IMR-90 (cell line): Measurements from ENCODE around the gene CDK17. TPM values are rescaled to one million over a fixed set of nuclear protein-coding genes. Genes with fewer than 3 reads are reported as not detected.

Source experiments
- ATAC-seq: fragments of 200-7000 bp; cut with Tn5 transposase; 2 replicates; pipeline ENCODE4 v1.9.1; 2020; ENCODE audit warnings: low read depth, mild to moderate bottlenecking, moderate library complexity
- BruUV-seq: library from RNA; stranded (reverse); fragments of 400-500 nt; replicated peaks from 2 replicates; lab custom pipeline; 2021; lab: Mats Ljungman, UMichigan
- CTCF ChIA-PET: fragments of 300-600 bp; formaldehyde crosslinking; extraction: SDS; loops from one replicate; lab custom pipeline; 2021; ENCODE audit warnings: antibody characterized with exemption; lab: Yijun Ruan, JAX
- POLR2A ChIA-PET: fragments of 300-600 bp; sonication (Branson Sonifier 250); formaldehyde crosslinking; loops from one replicate; lab custom pipeline; 2022; ENCODE audit warnings: antibody characterized with exemption; ENCODE audit not compliant: unreplicated experiment; lab: Charles Lee
- DNase-seq: peaks from one replicate; pipeline ENCODE4 v3.0.0; 2013
- H2AFZ ChIP-seq: replicated peaks from 2 replicates; pipeline ENCODE3; 2013; ENCODE audit warnings: low read length, mild to moderate bottlenecking; ENCODE audit not compliant: poor library complexity
- H2AK5ac ChIP-seq: 2 replicates; pipeline ENCODE4 v1.6.1; 2013; ENCODE audit warnings: low read depth, low read length, inconsistent platforms
- H2AK9ac ChIP-seq: replicated peaks from 2 replicates; pipeline ENCODE3; 2013; ENCODE audit warnings: mild to moderate bottlenecking, low read depth, low read length, moderate library complexity; ENCODE audit not compliant: poor library complexity
- H2BK120ac ChIP-seq: 2 replicates; pipeline ENCODE4 v1.6.1; 2013; ENCODE audit warnings: low read depth, low read length, inconsistent platforms
- H2BK15ac ChIP-seq: 3 replicates; pipeline ENCODE4 v1.6.1; 2013; ENCODE audit warnings: low read depth, low read length, inconsistent platforms
- H2BK20ac ChIP-seq: 2 replicates; pipeline ENCODE4 v1.6.1; 2013; ENCODE audit warnings: low read depth, mild to moderate bottlenecking, inconsistent platforms, low read length, moderate library complexity
- H2BK5ac ChIP-seq: 2 replicates; pipeline ENCODE4 v1.6.1; 2013; ENCODE audit warnings: mild to moderate bottlenecking, low read depth, low read length, inconsistent platforms; ENCODE audit not compliant: poor library complexity, severe bottlenecking
- H3K14ac ChIP-seq: replicated peaks from 2 replicates; pipeline ENCODE4 v1.6.1; 2013; ENCODE audit warnings: low read depth, low read length, inconsistent platforms
- H3K18ac ChIP-seq: 2 replicates; pipeline ENCODE4 v1.6.1; 2013; ENCODE audit warnings: low read depth, low read length, control low read depth
- H3K23ac ChIP-seq: 2 replicates; pipeline ENCODE4 v1.6.1; 2013; ENCODE audit warnings: low read depth, low read length, inconsistent platforms
- H3K27ac ChIP-seq: 2 replicates; pipeline ENCODE4 v1.5.1; 2013; ENCODE audit warnings: mild to moderate bottlenecking, control low read depth, low read length; ENCODE audit not compliant: insufficient read depth
- H3K27me3 ChIP-seq: 2 replicates; pipeline ENCODE4 v1.6.1; 2013; ENCODE audit warnings: low read length; ENCODE audit not compliant: control insufficient read depth, insufficient read depth
- H3K36me3 ChIP-seq: 2 replicates; pipeline ENCODE4 v1.6.1; 2013; ENCODE audit warnings: low read length, mixed read lengths; ENCODE audit not compliant: control insufficient read depth, insufficient read depth
- H3K4ac ChIP-seq: 2 replicates; pipeline ENCODE4 v1.6.1; 2013; ENCODE audit warnings: low read depth, low read length, inconsistent platforms
- H3K4me1 ChIP-seq: 2 replicates; pipeline ENCODE4 v1.6.1; 2013; ENCODE audit warnings: low read length, mixed read lengths; ENCODE audit not compliant: control insufficient read depth, insufficient read depth
- H3K4me2 ChIP-seq: 2 replicates; pipeline ENCODE4 v1.6.1; 2013; ENCODE audit warnings: low read depth, mild to moderate bottlenecking, control low read depth, low read length, moderate library complexity
- H3K4me3 ChIP-seq: 2 replicates; pipeline ENCODE4 v1.5.1; 2013; ENCODE audit warnings: low read depth, mild to moderate bottlenecking, control low read depth, low read length, moderate library complexity; ENCODE audit not compliant: insufficient read depth
- H3K56ac ChIP-seq: 2 replicates; pipeline ENCODE4 v1.6.1; 2013; ENCODE audit warnings: low read length, inconsistent platforms; ENCODE audit not compliant: insufficient read depth; ENCODE audit errors: extremely low read depth
- H3K79me1 ChIP-seq, 2 experiments: 2 replicates each; pipeline ENCODE4 v1.6.1; 2013; ENCODE audit warnings: low read length in 2 of 2, inconsistent platforms in 1 of 2, low read depth in 1 of 2
- H3K9ac ChIP-seq: 2 replicates; pipeline ENCODE4 v1.6.1; 2013; ENCODE audit warnings: low read depth, low read length, control low read depth
- H3K9me1 ChIP-seq: 2 replicates; pipeline ENCODE4 v1.6.1; 2013; ENCODE audit warnings: low read length, inconsistent platforms; ENCODE audit not compliant: insufficient read depth
- H3K9me3 ChIP-seq: 2 replicates; pipeline ENCODE4 v1.6.1; 2013; ENCODE audit warnings: low read length; ENCODE audit not compliant: control insufficient read depth, insufficient read depth
- H4K20me1 ChIP-seq: 2 replicates; pipeline ENCODE4 v1.6.1; 2013; ENCODE audit warnings: low read length, inconsistent platforms; ENCODE audit not compliant: insufficient read depth
- H4K5ac ChIP-seq: 2 replicates; pipeline ENCODE4 v1.6.1; 2013; ENCODE audit warnings: mild to moderate bottlenecking, low read depth, low read length, control low read depth
- H4K8ac ChIP-seq, 2 experiments: 2 replicates each; pipeline ENCODE4 v1.6.1; 2013; ENCODE audit warnings: low read depth in 2 of 2, low read length in 2 of 2, control low read depth in 1 of 2, inconsistent platforms in 1 of 2
- H4K91ac ChIP-seq: 2 replicates; pipeline ENCODE4 v1.6.1; 2013; ENCODE audit warnings: low read depth, low read length, inconsistent platforms; ENCODE audit not compliant: insufficient read depth
- BHLHE40 ChIP-seq: fragments of 150-350 bp; IDR thresholded peaks from 2 replicates; pipeline ENCODE4 v1.6.1; 2016; ENCODE audit warnings: mild to moderate bottlenecking, low read depth, low read length
- CEBPB ChIP-seq: IDR thresholded peaks from 2 replicates; pipeline ENCODE4 v1.6.1; 2012; ENCODE audit warnings: low read depth, low read length, improper control_type of control experiment
- CHD1 ChIP-seq: IDR thresholded peaks from 2 replicates; pipeline ENCODE4 v1.6.1; 2012; ENCODE audit warnings: low read depth, low read length, improper control_type of control experiment
- CTCF ChIP-seq: conservative IDR thresholded peaks from 2 replicates; pipeline ENCODE4 v1.5.1; 2012; ENCODE audit warnings: mild to moderate bottlenecking, low read depth, low read length, improper control_type of control experiment
- FOS ChIP-seq: fragments of 150-350 bp; IDR thresholded peaks from 2 replicates; pipeline ENCODE4 v1.6.1; 2016; ENCODE audit warnings: low read depth, low read length
- MAZ ChIP-seq: IDR thresholded peaks from 2 replicates; pipeline ENCODE4 v1.6.1; 2012; ENCODE audit warnings: low read depth, mild to moderate bottlenecking, low read length, improper control_type of control experiment, moderate library complexity, borderline replicate concordance
- MXI1 ChIP-seq: IDR thresholded peaks from 2 replicates; pipeline ENCODE4 v1.6.1; 2012; ENCODE audit warnings: low read depth, mild to moderate bottlenecking, low read length, moderate library complexity, borderline replicate concordance
- NFE2L2 ChIP-seq: fragments of 150-350 bp; IDR thresholded peaks from 2 replicates; pipeline ENCODE4 v1.6.1; 2016; ENCODE audit warnings: low read depth, mild to moderate bottlenecking, low read length
- POLR2A ChIP-seq: IDR thresholded peaks from 2 replicates; pipeline ENCODE4 v1.6.1; 2012; ENCODE audit warnings: mild to moderate bottlenecking, low read depth, low read length
- RAD21 ChIP-seq: IDR thresholded peaks from 2 replicates; pipeline ENCODE4 v1.6.1; 2012; ENCODE audit warnings: low read length, improper control_type of control experiment
- RCOR1 ChIP-seq: IDR thresholded peaks from 2 replicates; pipeline ENCODE4 v1.6.1; 2012; ENCODE audit warnings: mild to moderate bottlenecking, low read length, improper control_type of control experiment; ENCODE audit not compliant: insufficient replicate concordance
- USF2 ChIP-seq: fragments of 150-350 bp; IDR thresholded peaks from 2 replicates; pipeline ENCODE4 v1.6.1; 2017; ENCODE audit warnings: mild to moderate bottlenecking, antibody characterized with exemption, low read length, low read depth
- WGBS, 2 experiments: methylation state at CpG; one replicate each; pipeline versions ENCODE4 v1.1.5 to v1.1.7; 2013; ENCODE audit warnings: missing lambda C conversion rate in 2 of 2; ENCODE audit not compliant: insufficient read length in 1 of 2; ENCODE audit errors: extremely low coverage in 2 of 2; 5-methylcytosine and 5-hydroxymethylcytosine counted together
- dilution Hi-C: fragments of 300-500 bp; cut with HindIII; formaldehyde crosslinking; loops from one replicate; pipeline ENCODE4 v1.14.3; 2018; ENCODE audit warnings: low sequenced_read_pairs; ENCODE audit not compliant: unreplicated experiment
- in situ Hi-C: fragments of 300-500 bp; cut with MboI; formaldehyde crosslinking; loops from 3 replicates; pipeline ENCODE4 v1.14.3; 2019; ENCODE audit warnings: low sequenced_read_pairs, inconsistent platforms, mixed read lengths
- intact Hi-C: fragments of 100-400 bp; cut with micrococcal nuclease; formaldehyde crosslinking; loops from 2 replicates; pipeline ENCODE4 v1.10.0; 2022
- polyA plus RNA-seq, 3 experiments: library from polyadenylated mRNA; depleted of rRNA; stranded (reverse); fragments of >200 nt; gene quantifications; 2 replicates each; pipeline ENCODE4 v1.2.3, GENCODE V29; 2012; ENCODE audit warnings: low replicate concordance in 1 of 3
- total RNA-seq: library from RNA; depleted of rRNA; stranded (reverse); fragments of >200 nt; gene quantifications from 2 replicates; pipeline ENCODE4 v1.2.3, GENCODE V29; 2012

Gene CDK17
- total and polyA plus RNA-seq, 2 of the 4 experiments (the other 2 are of a cell fraction): 14.5 to 50.2 TPM

GRCh38 chr12:96434107-96434506 lies 33.9 kb upstream of the CDK17 start:
- no TSS peak for BruUV-seq
- Histone ChIP-seq H2BK15ac (no peak overlapping the region), H4K8ac (0 out of 4 replicates have a peak overlapping the region, but pooled peaks of 1 of the 2 experiments have one; percentile 4), H2AK5ac (no peak overlapping the region), H2BK20ac (no peak overlapping the region), H3K36me3 (no peaks in the 10 kb centered on the region), H3K27me3 (no peaks in the 10 kb centered on the region), H3K9me3 (no peaks in the 10 kb centered on the region), H3K4me1 (peaks cover 16% of the 10 kb centered on the region), H3K4me2 (peak overlapping the region; percentile 15; the same call in 1 of the 2 replicates), H3K4ac (no peak overlapping the region), H3K23ac (no peak overlapping the region), H3K9ac (no peak overlapping the region), H2AFZ (no peak overlapping the region), H2BK5ac (peak overlapping the region; percentile 64), H4K20me1 (no peaks in the 10 kb centered on the region), H3K9me1 (peaks cover 8% of the 10 kb centered on the region), H3K18ac (peak overlapping the region; percentile 87; the same call in 1 of the 2 replicates), H3K79me1 (0 out of 4 replicates have a peak, but pooled peaks cover 0 to 2% of the 10 kb centered on the region in 2 experiments), H4K5ac (no peak overlapping the region), H3K4me3 (no peak overlapping the region), H2BK120ac (no peak overlapping the region), H3K27ac (peak overlapping the region; percentile 51; the same call in 1 of the 2 replicates), H3K14ac (no peak overlapping the region), H4K91ac (no peak overlapping the region), H3K56ac (no peak overlapping the region), H2AK9ac (no peak overlapping the region)
- in situ Hi-C loops: no loop called here
- CTCF ChIA-PET: interaction anchor here (0.6 kb wide), 1 partner anchor 152 kb away, joined by 3 read pairs; no protein-coding TSS in a partner anchor
- ATAC-seq: peak; percentile 91
- DNase-seq: peak; percentile 100
- 0% methylated on average over 1 of the region's 6 CpGs; no CpG with 5 or more reads in 1 of the 2 experiments for WGBS, 2 experiments
- POLR2A ChIA-PET: no interaction called here
- TF ChIP-seq POLR2A (no peak), USF2 (peak; percentile 98), MAZ (no peak), RAD21 (no peak), CEBPB (peak; percentile 68), BHLHE40 (peak; percentile 100), CHD1 (no peak), RCOR1 (peak; percentile 40), MXI1 (no peak), CTCF (no peak), NFE2L2 (no peak), FOS (peak; percentile 55)
- dilution Hi-C loops: no loop called here
- intact Hi-C loops: no loop called here
